ENCODE results near the gene MS4A18.

- TF ChIP-seq CTCF (IDR thresholded peaks at IDR 0.05) (no peak), ZFX (IDR thresholded peaks at IDR 0.05; ENCODE audit: borderline replicate concordance) (no peak)
Measured at GRCh38 chr11:60748821-60749220, 24.3 kb downstream of the MS4A18 start.
